HepG2 (cell line): Measurements from ENCODE around the gene PLEKHO1. TPM values are rescaled to one million over a fixed set of nuclear protein-coding genes. Genes with fewer than 3 reads are reported as not detected.
A peak's percentile ranks its signal among the peaks of the same experiment; 100 is the strongest.

Experiments
- ATAC-seq: fragments of 200-7000 bp; cut with Tn5 transposase; 3 replicates; pipeline ENCODE4 v1.9.1; 2020; ENCODE audit warnings: mild to moderate bottlenecking, moderate library complexity
- BruUV-seq: library from RNA; stranded (reverse); fragments of 400-500 nt; replicated peaks from 2 replicates; lab custom pipeline; 2021; lab: Mats Ljungman, UMichigan
- CTCF ChIA-PET: fragments of 300-600 bp; formaldehyde crosslinking; extraction: SDS; loops from one replicate; lab custom pipeline; 2021; ENCODE audit warnings: low total read pairs, inconsistent platforms, low intra/inter-chr PET ratio; lab: Yijun Ruan, JAX
- POLR2A ChIA-PET: fragments of 350-600 bp; sonication (Branson Sonifier 250); formaldehyde crosslinking; loops from one replicate; lab custom pipeline; 2020; ENCODE audit warnings: antibody characterized with exemption, inconsistent platforms; lab: Yijun Ruan, JAX
- DNase-seq: peaks from one replicate; pipeline ENCODE4 v3.0.0-alpha.2; 2015; ENCODE audit warnings: low spot score
- FAIRE-seq: peaks from 3 replicates; lab custom pipeline; 2011; peaks lifted over from hg19 to GRCh38; lab: Jason Lieb, UNC
- H2AFZ ChIP-seq: one replicate; pipeline ENCODE4 v1.6.1; 2011; ENCODE audit warnings: low read length, inconsistent platforms
- H3K27ac ChIP-seq: fragments of 300-600 bp; 3 replicates; pipeline ENCODE4 v1.8.0; 2011; ENCODE audit warnings: mixed run types, mild to moderate bottlenecking, mixed read lengths, low read length, inconsistent platforms; ENCODE audit not compliant: insufficient read depth; ENCODE audit errors: extremely low read length
- H3K27me3 ChIP-seq, 2 experiments: fragments of 200-600 bp in 1 of 2; 2 replicates in 1 of 2; 3 replicates in 1 of 2; pipeline versions ENCODE4 v1.6.0 to v1.8.0; 2011; ENCODE audit warnings: low read length in 2 of 2, mild to moderate bottlenecking in 2 of 2, moderate library complexity in 2 of 2, inconsistent platforms in 1 of 2; ENCODE audit not compliant: insufficient read depth in 2 of 2, control insufficient read depth in 1 of 2
- H3K36me3 ChIP-seq, 2 experiments: fragments of 200-600 bp in 1 of 2; replicated peaks in 1 of 2; 2 replicates in 1 of 2; 3 replicates in 1 of 2; pipeline versions ENCODE4 v1.5.1 to v1.8.0; 2011; ENCODE audit warnings: low read length in 2 of 2, inconsistent platforms in 1 of 2; ENCODE audit not compliant: insufficient read depth in 2 of 2, control insufficient read depth in 1 of 2
- H3K4me1 ChIP-seq: 2 replicates; pipeline ENCODE4 v1.5.1; 2012; ENCODE audit warnings: low read length, inconsistent platforms; ENCODE audit not compliant: insufficient read depth
- H3K4me2 ChIP-seq: 2 replicates; pipeline ENCODE4 v1.6.0; 2011; ENCODE audit warnings: low read depth, low read length, inconsistent platforms
- H3K4me3 ChIP-seq, 3 experiments: fragments of 200-600 bp in 1 of 3; sonication (generic), shearing (Covaris generic) in 1 of 3; replicated peaks in 1 of 3; 2 replicates each; pipeline ENCODE4 v1.5.1; 2011 to 2016; ENCODE audit warnings: low read length in 3 of 3, inconsistent platforms in 2 of 3, low read depth in 2 of 3, mild to moderate bottlenecking in 2 of 3, control low read depth in 1 of 3, mixed read lengths in 1 of 3; ENCODE audit not compliant: insufficient read depth in 1 of 3
- H3K79me2 ChIP-seq: one replicate; pipeline ENCODE4 v1.6.1; 2011; ENCODE audit warnings: low read length, inconsistent platforms; ENCODE audit not compliant: insufficient read depth
- H3K9ac ChIP-seq: 2 replicates; pipeline ENCODE4 v1.6.0; 2011; ENCODE audit warnings: mild to moderate bottlenecking, low read depth, low read length, inconsistent platforms; ENCODE audit not compliant: insufficient read depth
- H3K9me3 ChIP-seq: 2 replicates; pipeline ENCODE4 v1.5.1; 2012; ENCODE audit warnings: mild to moderate bottlenecking, low read length
- H4K20me1 ChIP-seq: 2 replicates; pipeline ENCODE4 v1.6.0; 2011; ENCODE audit warnings: inconsistent platforms, mild to moderate bottlenecking, low read length, moderate library complexity; ENCODE audit not compliant: insufficient read depth
- ARNT ChIP-seq: fragments of 450-650 bp; IDR thresholded peaks from 2 replicates; pipeline ENCODE4 v1.6.1; 2017
- JDP2 ChIP-seq: sonication (generic); formaldehyde crosslinking; IDR thresholded peaks from 2 replicates; pipeline ENCODE4 v1.8.1; 2022; ENCODE audit warnings: missing genetic modification reagents, borderline replicate concordance
- KMT2B ChIP-seq: IDR thresholded peaks from 2 replicates; pipeline ENCODE4 v1.6.1; 2016; ENCODE audit warnings: missing genetic modification reagents, missing compliant biosample characterization
- MEIS1 ChIP-seq: sonication (generic); formaldehyde crosslinking; IDR thresholded peaks from 2 replicates; pipeline ENCODE4 v1.9.0; 2021; ENCODE audit warnings: mild to moderate bottlenecking, missing genetic modification reagents, moderate library complexity, borderline replicate concordance
- MIXL1 ChIP-seq: IDR thresholded peaks from 2 replicates; pipeline ENCODE4 v1.6.1; 2016
- NFE2L2 ChIP-seq: fragments of 150-350 bp; IDR thresholded peaks from 2 replicates; pipeline ENCODE4 v1.6.1; 2014; ENCODE audit warnings: low read length
- NR2C2 ChIP-seq: sonication (generic); formaldehyde crosslinking; IDR thresholded peaks from 2 replicates; pipeline ENCODE4 v1.4.0; 2020; ENCODE audit warnings: missing genetic modification reagents, mild to moderate bottlenecking, moderate library complexity, borderline replicate concordance
- NR2F6 ChIP-seq, 2 experiments: IDR thresholded peaks; 2 replicates each; pipeline ENCODE4 v1.6.1; 2016; ENCODE audit warnings: antibody characterized with exemption in 1 of 2, mild to moderate bottlenecking in 1 of 2
- PCBP1 ChIP-seq: fragments of 200-400 bp; formaldehyde crosslinking; IDR thresholded peaks from 2 replicates; pipeline ENCODE4 v1.6.1; 2017; ENCODE audit warnings: mild to moderate bottlenecking, low read depth, low read length, borderline replicate concordance
- RBM39 ChIP-seq: fragments of 200-400 bp; formaldehyde crosslinking; IDR thresholded peaks from one replicate; pipeline ENCODE4 v1.6.1; 2018; ENCODE audit warnings: antibody characterized with exemption, mild to moderate bottlenecking, low read depth, low read length; ENCODE audit not compliant: poor library complexity, severe bottlenecking
- ZMYM2 ChIP-seq: sonication (generic); formaldehyde crosslinking; IDR thresholded peaks from 2 replicates; pipeline ENCODE4 v1.8.0; 2022; ENCODE audit warnings: mild to moderate bottlenecking, missing genetic modification reagents
- ZNF225 ChIP-seq: sonication (generic); formaldehyde crosslinking; IDR thresholded peaks from 2 replicates; pipeline ENCODE4 v1.4.0; 2020; ENCODE audit warnings: mild to moderate bottlenecking, missing genetic modification reagents
- ZNF607 ChIP-seq: sonication (generic); formaldehyde crosslinking; IDR thresholded peaks from 2 replicates; pipeline ENCODE4 v1.5.1; 2020; ENCODE audit warnings: missing genetic modification reagents, mild to moderate bottlenecking, borderline replicate concordance
- ZNF746 ChIP-seq: sonication (generic); formaldehyde crosslinking; IDR thresholded peaks from 2 replicates; pipeline ENCODE4 v1.8.0; 2022; ENCODE audit warnings: mild to moderate bottlenecking, missing genetic modification reagents
- WGBS: methylation state at CpG from one replicate; pipeline ENCODE4 v1.1.6; 2017; ENCODE audit warnings: low lambda C conversion rate; 5-methylcytosine and 5-hydroxymethylcytosine counted together
- in situ Hi-C: cut with HindIII; loops from 2 replicates; pipeline ENCODE4 v1.10.0; 2017; ENCODE audit warnings: low pct_unique_long_range_greater_than_20kb; ENCODE audit not compliant: extremely low pct_ligation_motif_present
- intact Hi-C: fragments of 100-400 bp; cut with micrococcal nuclease; formaldehyde crosslinking; loops from one replicate; pipeline ENCODE4 v1.10.0; 2022; ENCODE audit not compliant: unreplicated experiment
- polyA plus RNA-seq, 8 experiments: library from polyadenylated mRNA; depleted of rRNA in 3 of 8; stranded (reverse) in 7 of 8; unstranded in 1 of 8; fragments of >200 nt; fragmentation: Illumina TruSeq in 4 of 8; extraction: Trizol in 4 of 8; gene quantifications; 2 replicates each; pipeline versions ENCODE4 v1.2.1 to v1.2.3, GENCODE V29; 2011 to 2016; ENCODE audit warnings: low read depth in 4 of 8, missing spikeins in 1 of 8, mixed read lengths in 1 of 8; ENCODE audit not compliant: insufficient read depth in 1 of 8
- total RNA-seq, 5 experiments: library from RNA; depleted of rRNA; stranded (reverse); fragments of >200 nt; fragmentation: Illumina TruSeq; extraction: Trizol; gene quantifications; 2 replicates each; pipeline ENCODE4 v1.2.3, GENCODE V29; 2016; ENCODE audit warnings: low read depth in 1 of 5
- TF ChIP-seq, protein P1 (sequence below): sonication (generic); formaldehyde crosslinking; IDR thresholded peaks from 2 replicates; pipeline ENCODE4 v1.8.0; 2022; ENCODE audit warnings: mild to moderate bottlenecking, missing genetic modification reagents, borderline replicate concordance
- TF ChIP-seq, protein P2 (sequence below): sonication (generic); formaldehyde crosslinking; IDR thresholded peaks from 2 replicates; pipeline ENCODE4 v1.4.0; 2020; ENCODE audit warnings: missing genetic modification reagents, borderline replicate concordance

PLEKHO1 gene
- total and polyA plus RNA-seq, 2 of the 13 experiments (the other 11 are each of a cell fraction or from before 2014, with no cell fraction given) = 9.8 to 10.1 TPM

DNA sequence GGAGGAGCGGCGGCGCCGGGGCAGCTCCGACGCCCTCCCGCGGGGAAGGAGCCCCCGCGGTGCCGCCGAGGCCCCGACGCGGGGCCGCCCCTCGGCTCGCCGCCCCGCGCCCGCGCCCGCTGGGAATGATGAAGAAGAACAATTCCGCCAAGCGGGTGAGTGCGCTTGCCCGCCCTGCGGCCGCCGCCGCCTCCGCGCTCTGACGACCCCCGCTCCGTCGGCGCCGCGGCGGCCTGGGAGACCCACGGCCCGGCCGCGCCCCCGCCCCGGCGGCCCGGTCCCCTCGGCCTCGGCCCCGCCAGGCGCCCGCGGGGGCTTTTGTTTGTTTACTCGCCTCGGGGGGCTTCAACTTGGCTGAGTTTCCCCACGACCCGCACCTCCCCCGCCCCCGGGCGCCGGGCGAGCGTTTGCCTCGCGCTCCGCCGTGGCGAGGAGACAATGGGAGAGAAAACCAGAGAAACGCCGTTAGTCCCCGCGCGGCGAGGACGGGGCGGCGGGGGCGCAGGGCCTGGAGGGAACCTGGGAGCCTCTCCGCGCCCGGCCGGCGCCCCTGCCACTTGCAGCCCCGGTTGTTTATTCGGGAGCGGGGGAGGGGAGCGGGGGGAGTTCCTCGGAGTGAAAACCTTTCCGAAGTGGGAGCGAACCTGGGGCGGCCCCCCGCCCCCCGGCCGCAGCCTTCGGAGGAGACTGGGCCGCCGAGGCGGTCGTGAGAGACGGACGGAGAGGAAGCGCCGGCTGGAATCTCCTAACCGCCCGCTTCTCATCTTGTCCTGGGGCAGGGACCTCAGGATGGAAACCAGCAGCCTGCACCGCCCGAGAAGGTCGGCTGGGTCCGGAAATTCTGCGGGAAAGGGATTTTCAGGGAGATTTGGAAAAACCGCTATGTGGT is 661 bp downstream of the PLEKHO1 start (continued):
- TF ChIP-seq, protein P1, sequence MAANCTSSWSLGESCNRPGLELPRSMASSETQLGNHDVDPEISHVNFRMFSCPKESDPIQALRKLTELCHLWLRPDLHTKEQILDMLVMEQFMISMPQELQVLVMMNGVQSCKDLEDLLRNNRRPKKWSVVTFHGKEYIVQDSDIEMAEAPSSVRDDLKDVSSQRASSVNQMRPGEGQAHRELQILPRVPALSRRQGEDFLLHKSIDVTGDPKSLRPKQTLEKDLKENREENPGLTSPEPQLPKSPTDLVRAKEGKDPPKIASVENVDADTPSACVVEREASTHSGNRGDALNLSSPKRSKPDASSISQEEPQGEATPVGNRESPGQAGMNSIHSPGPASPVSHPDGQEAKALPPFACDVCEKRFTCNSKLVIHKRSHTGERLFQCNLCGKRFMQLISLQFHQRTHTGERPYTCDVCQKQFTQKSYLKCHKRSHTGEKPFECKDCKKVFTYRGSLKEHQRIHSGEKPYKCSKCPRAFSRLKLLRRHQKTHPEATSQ (CRISPR knock-in tag) = no peak
- TF ChIP-seq JDP2 (CRISPR knock-in tag) (no peak), ZNF746 (no peak), NR2C2 (CRISPR knock-in tag) (no peak), RBM39 (peak; percentile 60), PCBP1 (peak; percentile 50; the same call in 1 of the 2 replicates), ARNT (no peak)

- peaks cover 1 to 12% of the 10 kb centered on the region in 2 experiments; a peak in 2 of 5 replicates for H3K36me3 ChIP-seq
- H4K20me1 ChIP-seq = no peaks in the 10 kb centered on the region
- ATAC-seq (no peak), FAIRE-seq (no peak), DNase-seq (no peak)
- H2AFZ ChIP-seq = no peak overlapping the region
- TSS peak; percentile 46 for BruUV-seq
- peak overlapping the region; percentile 82 for H3K4me2 ChIP-seq
- TF ChIP-seq ZNF607 (CRISPR knock-in tag) = no peak
- TF ChIP-seq, protein P2, sequence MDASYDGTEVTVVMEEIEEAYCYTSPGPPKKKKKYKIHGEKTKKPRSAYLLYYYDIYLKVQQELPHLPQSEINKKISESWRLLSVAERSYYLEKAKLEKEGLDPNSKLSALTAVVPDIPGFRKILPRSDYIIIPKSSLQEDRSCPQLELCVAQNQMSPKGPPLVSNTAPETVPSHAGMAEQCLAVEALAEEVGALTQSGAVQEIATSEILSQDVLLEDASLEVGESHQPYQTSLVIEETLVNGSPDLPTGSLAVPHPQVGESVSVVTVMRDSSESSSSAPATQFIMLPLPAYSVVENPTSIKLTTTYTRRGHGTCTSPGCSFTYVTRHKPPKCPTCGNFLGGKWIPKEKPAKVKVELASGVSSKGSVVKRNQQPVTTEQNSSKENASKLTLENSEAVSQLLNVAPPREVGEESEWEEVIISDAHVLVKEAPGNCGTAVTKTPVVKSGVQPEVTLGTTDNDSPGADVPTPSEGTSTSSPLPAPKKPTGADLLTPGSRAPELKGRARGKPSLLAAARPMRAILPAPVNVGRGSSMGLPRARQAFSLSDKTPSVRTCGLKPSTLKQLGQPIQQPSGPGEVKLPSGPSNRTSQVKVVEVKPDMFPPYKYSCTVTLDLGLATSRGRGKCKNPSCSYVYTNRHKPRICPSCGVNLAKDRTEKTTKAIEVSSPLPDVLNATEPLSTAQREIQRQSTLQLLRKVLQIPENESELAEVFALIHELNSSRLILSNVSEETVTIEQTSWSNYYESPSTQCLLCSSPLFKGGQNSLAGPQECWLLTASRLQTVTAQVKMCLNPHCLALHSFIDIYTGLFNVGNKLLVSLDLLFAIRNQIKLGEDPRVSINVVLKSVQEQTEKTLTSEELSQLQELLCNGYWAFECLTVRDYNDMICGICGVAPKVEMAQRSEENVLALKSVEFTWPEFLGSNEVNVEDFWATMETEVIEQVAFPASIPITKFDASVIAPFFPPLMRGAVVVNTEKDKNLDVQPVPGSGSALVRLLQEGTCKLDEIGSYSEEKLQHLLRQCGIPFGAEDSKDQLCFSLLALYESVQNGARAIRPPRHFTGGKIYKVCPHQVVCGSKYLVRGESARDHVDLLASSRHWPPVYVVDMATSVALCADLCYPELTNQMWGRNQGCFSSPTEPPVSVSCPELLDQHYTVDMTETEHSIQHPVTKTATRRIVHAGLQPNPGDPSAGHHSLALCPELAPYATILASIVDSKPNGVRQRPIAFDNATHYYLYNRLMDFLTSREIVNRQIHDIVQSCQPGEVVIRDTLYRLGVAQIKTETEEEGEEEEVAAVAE (CRISPR knock-in tag) = no peak
- no peak for TF ChIP-seq KMT2B (CRISPR knock-in tag)
- TF ChIP-seq MIXL1 (CRISPR knock-in tag) = no peak
- TF ChIP-seq NFE2L2 = no peak
- TF ChIP-seq ZMYM2 (CRISPR knock-in tag) = no peak
- TF ChIP-seq NR2F6 (IDR thresholded peaks at IDR 0.05) = no peak
- TF ChIP-seq NR2F6 (CRISPR knock-in tag; IDR thresholded peaks at IDR 0.05) = no peak
- TF ChIP-seq ZNF225 (CRISPR knock-in tag) = no peak
- no peak for TF ChIP-seq MEIS1
- ChIA-PET POLR2A (no interaction called here), CTCF (no interaction called here)
- H3K4me1 ChIP-seq = peaks cover 25% of the 10 kb centered on the region
- H3K9me3 ChIP-seq = no peaks in the 10 kb centered on the region
- WGBS = 93% methylated on average over 15 of the region's 15 CpGs
- H3K9ac ChIP-seq = peak overlapping the region; percentile 75; the same call in 1 of the 2 replicates
- peak overlapping the region; percentile 76 to 88 (median 83); a peak in 5 of 6 replicates for H3K4me3 ChIP-seq
- no peak overlapping the region for H3K27ac ChIP-seq
- H3K27me3 ChIP-seq = no peaks in the 10 kb centered on the region
- intact Hi-C loops = no loop called here
- in situ Hi-C loops = no loop called here
- no peaks in the 10 kb centered on the region for H3K79me2 ChIP-seq
Measured at GRCh38 chr1:150151291-150152181, 1.8 kb downstream of the PLEKHO1 start.
